ENCODE measurements around the gene MYO1H. TPM values are rescaled to one million over a fixed set of nuclear protein-coding genes. Genes with fewer than 3 reads are reported as not detected.

Gene MYO1H
- total RNA-seq, 1 donor from 2014 or later, result not detected

GRCh38 chr12:109443794-109444193 lies 96.1 kb downstream of the MYO1H start:
- H3K27me3 Mint-ChIP-seq (ENCODE audit: low read depth), result no peaks in the 10 kb centered on the region
- DNase-seq (ENCODE audit: low spot score), result no peak
- TF ChIP-seq CTCF (IDR thresholded peaks at IDR 0.05), result no peak
- H3K36me3 Mint-ChIP-seq (ENCODE audit: low read depth), result peaks cover 19% of the 10 kb centered on the region
- peaks cover 10% of the 10 kb centered on the region for H3K4me1 Mint-ChIP-seq (ENCODE audit: low read depth)
- no peak overlapping the region for H3K4me3 Mint-ChIP-seq (ENCODE audit: unreplicated experiment)
- no peaks in the 10 kb centered on the region for H3K9me3 Mint-ChIP-seq (ENCODE audit: low read depth)
- H3K27ac Mint-ChIP-seq (ENCODE audit: unreplicated experiment), result no peak overlapping the region

- Mint-ChIP-seq H3K27ac (ENCODE audit: unreplicated experiment) (no peak overlapping the region), H3K36me3 (ENCODE audit: low read depth) (peaks cover 21% of the 10 kb centered on the region), H3K4me3 (ENCODE audit: unreplicated experiment) (no peak overlapping the region), H3K9me3 (ENCODE audit: low read depth) (no peaks in the 10 kb centered on the region), H3K4me1 (ENCODE audit: low read depth) (peaks cover 13% of the 10 kb centered on the region), H3K27me3 (ENCODE audit: low read depth) (no peaks in the 10 kb centered on the region)
- no peak for TF ChIP-seq CTCF (IDR thresholded peaks at IDR 0.05)
- DNase-seq (ENCODE audit: low spot score), result no peak
Measured at GRCh38 chr12:109444259-109444658, 96.6 kb downstream of the MYO1H start.

GRCh38 chr12:109445191-109445609 lies 97.5 kb downstream of the MYO1H start:
- H3K4me1 Mint-ChIP-seq (ENCODE audit: low read depth), result peaks cover 13% of the 10 kb centered on the region
- H3K27me3 Mint-ChIP-seq (ENCODE audit: low read depth), result no peaks in the 10 kb centered on the region
- peak overlapping the region; percentile 13 for H3K27ac Mint-ChIP-seq (ENCODE audit: unreplicated experiment)
- no peak overlapping the region for H3K4me3 Mint-ChIP-seq (ENCODE audit: unreplicated experiment)
- DNase-seq (ENCODE audit: low spot score), result no peak
- TF ChIP-seq CTCF (IDR thresholded peaks at IDR 0.05), result no peak
- peaks cover 22% of the 10 kb centered on the region for H3K36me3 Mint-ChIP-seq (ENCODE audit: low read depth)
- no peaks in the 10 kb centered on the region for H3K9me3 Mint-ChIP-seq (ENCODE audit: low read depth)

- H3K9me3 Mint-ChIP-seq (ENCODE audit: low read depth), result no peaks in the 10 kb centered on the region
- H3K27me3 Mint-ChIP-seq (ENCODE audit: low read depth), result no peaks in the 10 kb centered on the region
- peaks cover 16% of the 10 kb centered on the region for H3K4me1 Mint-ChIP-seq (ENCODE audit: low read depth)
- TF ChIP-seq CTCF (IDR thresholded peaks at IDR 0.05), result no peak
- DNase-seq (ENCODE audit: low spot score), result no peak
- H3K36me3 Mint-ChIP-seq (ENCODE audit: low read depth), result peaks cover 30% of the 10 kb centered on the region
- no peak overlapping the region for H3K27ac Mint-ChIP-seq (ENCODE audit: unreplicated experiment)
- no peak overlapping the region for H3K4me3 Mint-ChIP-seq (ENCODE audit: unreplicated experiment)
Measured at GRCh38 chr12:109446869-109447268, 99.2 kb downstream of the MYO1H start.

- Mint-ChIP-seq H3K4me3 (ENCODE audit: unreplicated experiment) (no peak overlapping the region), H3K9me3 (ENCODE audit: low read depth) (no peaks in the 10 kb centered on the region), H3K4me1 (ENCODE audit: low read depth) (peaks cover 16% of the 10 kb centered on the region), H3K36me3 (ENCODE audit: low read depth) (peaks cover 31% of the 10 kb centered on the region), H3K27me3 (ENCODE audit: low read depth) (no peaks in the 10 kb centered on the region), H3K27ac (ENCODE audit: unreplicated experiment) (no peak overlapping the region)
- no peak for TF ChIP-seq CTCF (IDR thresholded peaks at IDR 0.05)
- no peak for DNase-seq (ENCODE audit: low spot score)
Measured at GRCh38 chr12:109447482-109447881, 99.8 kb downstream of the MYO1H start.
